SK-N-SH (cell line): ENCODE data around the gene FAM210B. TPM values are rescaled to one million over a fixed set of nuclear protein-coding genes. Genes with fewer than 3 reads are reported as not detected.

Experiments used
- CTCF ChIA-PET: fragments of 300-600, 350-600 bp; formaldehyde crosslinking; extraction: SDS; loops from one replicate; lab custom pipeline; 2021; lab: Yijun Ruan, JAX
- POLR2A ChIA-PET: fragments of 350-600 bp; sonication (Branson Sonifier 250); formaldehyde crosslinking; extraction: SDS; loops from one replicate; lab custom pipeline; 2020; ENCODE audit warnings: antibody characterized with exemption, inconsistent platforms; lab: Yijun Ruan, JAX
- DNase-seq: peaks from one replicate; pipeline ENCODE4 v3.0.0; 2012
- H2AFZ ChIP-seq: fragments of 200-600 bp; sonication (generic); 2 replicates; pipeline ENCODE4 v1.8.1; 2016; ENCODE audit warnings: antibody characterized with exemption, mild to moderate bottlenecking, low read depth
- H3F3A ChIP-seq: fragments of 200-600 bp; sonication (generic); replicated peaks from 2 replicates; pipeline ENCODE3; 2016; ENCODE audit warnings: antibody characterized with exemption, mild to moderate bottlenecking; ENCODE audit not compliant: insufficient read depth
- H3K27ac ChIP-seq, 2 experiments: fragments of 200-500 bp in 1 of 2; fragments of 200-600 bp in 1 of 2; sonication (Bioruptor generic) in 1 of 2; sonication (generic), shearing (Covaris generic) in 1 of 2; 2 replicates each; pipeline versions ENCODE4 v1.5.1 to v1.6.1; 2014 to 2016; ENCODE audit warnings: low read depth in 2 of 2, inconsistent platforms in 1 of 2, low read length in 1 of 2, mild to moderate bottlenecking in 1 of 2, mixed read lengths in 1 of 2
- H3K27me3 ChIP-seq: fragments of 200-600 bp; sonication (generic), shearing (Covaris generic); 2 replicates; pipeline ENCODE4 v1.6.1; 2016; ENCODE audit warnings: mixed run types; ENCODE audit not compliant: insufficient read depth
- H3K36me3 ChIP-seq, 2 experiments: fragments of 200-500 bp in 1 of 2; fragments of 200-600 bp in 1 of 2; sonication (Bioruptor generic) in 1 of 2; sonication (generic) in 1 of 2; replicated peaks in 1 of 2; 2 replicates each; pipeline versions ENCODE3 to v1.5.1; 2014 to 2016; ENCODE audit warnings: low read length in 1 of 2, mild to moderate bottlenecking in 1 of 2; ENCODE audit not compliant: insufficient read depth in 2 of 2, control insufficient read depth in 1 of 2
- H3K4me1 ChIP-seq, 2 experiments: fragments of 200-500 bp in 1 of 2; fragments of 200-600 bp in 1 of 2; sonication (Bioruptor generic) in 1 of 2; sonication (generic), shearing (Covaris generic) in 1 of 2; 2 replicates each; pipeline versions ENCODE4 v1.5.1 to v1.6.1; 2014 to 2016; ENCODE audit warnings: low read depth in 1 of 2, low read length in 1 of 2, mixed run types in 1 of 2; ENCODE audit not compliant: insufficient read depth in 2 of 2, control insufficient read depth in 1 of 2
- H3K4me2 ChIP-seq: fragments of 200-600 bp; sonication (generic), shearing (Covaris generic); 2 replicates; pipeline ENCODE4 v1.6.1; 2017; ENCODE audit warnings: mixed run types
- H3K4me3 ChIP-seq, 2 experiments: fragments of 200-500 bp in 1 of 2; fragments of 200-600 bp in 1 of 2; sonication (Bioruptor generic) in 1 of 2; sonication (generic), shearing (Covaris generic) in 1 of 2; 2 replicates each; pipeline versions ENCODE4 v1.5.1 to v1.8.1; 2014 to 2016; ENCODE audit warnings: low read depth in 2 of 2, inconsistent platforms in 1 of 2, low read length in 1 of 2, mild to moderate bottlenecking in 1 of 2, mixed read lengths in 1 of 2, moderate library complexity in 1 of 2
- H3K79me2 ChIP-seq: fragments of 200-600 bp; sonication (generic); 2 replicates; pipeline ENCODE4 v1.8.1; 2017; ENCODE audit warnings: mild to moderate bottlenecking; ENCODE audit not compliant: insufficient read depth
- H3K9ac ChIP-seq: fragments of 200-600 bp; sonication (generic); 2 replicates; pipeline ENCODE4 v1.6.1; 2017; ENCODE audit warnings: mixed run types
- H3K9me2 ChIP-seq: fragments of 200-600 bp; sonication (generic); 2 replicates; pipeline ENCODE4 v1.6.1; 2017; ENCODE audit warnings: mixed run types
- H3K9me3 ChIP-seq: fragments of 200-600 bp; sonication (generic); 2 replicates; pipeline ENCODE4 v1.6.1; 2017; ENCODE audit warnings: mixed run types, mild to moderate bottlenecking, moderate library complexity
- H4K20me1 ChIP-seq: fragments of 200-600 bp; sonication (generic); 2 replicates; pipeline ENCODE4 v1.6.1; 2017; ENCODE audit warnings: mild to moderate bottlenecking, mixed run types; ENCODE audit not compliant: insufficient read depth
- CHD2 ChIP-seq: fragments of 150-350 bp; IDR thresholded peaks from 2 replicates; pipeline ENCODE4 v1.6.1; 2018; ENCODE audit warnings: low read length; ENCODE audit not compliant: partially characterized antibody
- CTCF ChIP-seq: fragments of 200-600 bp; sonication (generic); IDR thresholded peaks from 2 replicates; pipeline ENCODE4 v1.6.1; 2017; ENCODE audit warnings: antibody characterized with exemption, mild to moderate bottlenecking, moderate library complexity
- ELF1 ChIP-seq: IDR thresholded peaks from 2 replicates; pipeline ENCODE4 v1.4.0; 2012
- EP300 ChIP-seq, 2 experiments: IDR thresholded peaks; 2 replicates each; pipeline versions ENCODE4 v1.4.0 to v1.6.1; 2012; ENCODE audit warnings: borderline replicate concordance in 1 of 2, low read depth in 1 of 2, low read length in 1 of 2
- EZH2phosphoT487 ChIP-seq: fragments of 200-600 bp; sonication (generic); IDR thresholded peaks from 2 replicates; pipeline ENCODE4 v1.6.1; 2017; ENCODE audit warnings: low read depth, mixed run types, mild to moderate bottlenecking, antibody characterized with exemption, moderate library complexity, borderline replicate concordance
- FOXM1 ChIP-seq: IDR thresholded peaks from 2 replicates; pipeline ENCODE4 v1.4.0; 2012; ENCODE audit warnings: low read depth, mild to moderate bottlenecking
- IRF3 ChIP-seq: fragments of 150-350 bp; IDR thresholded peaks from 2 replicates; pipeline ENCODE4 v1.6.1; 2016; ENCODE audit warnings: mild to moderate bottlenecking, low read depth, low read length
- JUND ChIP-seq: IDR thresholded peaks from 2 replicates; pipeline ENCODE4 v1.4.0; 2012
- MXI1 ChIP-seq: IDR thresholded peaks from 2 replicates; pipeline ENCODE4 v1.6.1; 2012; ENCODE audit warnings: mild to moderate bottlenecking, low read depth, low read length, improper control_type of control experiment
- RCOR1 ChIP-seq: fragments of 150-350 bp; IDR thresholded peaks from 2 replicates; pipeline ENCODE4 v1.6.1; 2017; ENCODE audit warnings: antibody characterized with exemption, low read length
- YY1 ChIP-seq: IDR thresholded peaks from 2 replicates; pipeline ENCODE4 v1.4.0; 2012; ENCODE audit warnings: low read depth, mild to moderate bottlenecking
- WGBS: methylation state at CpG from one replicate; pipeline ENCODE4 v1.1.6; 2017; ENCODE audit warnings: low lambda C conversion rate; 5-methylcytosine and 5-hydroxymethylcytosine counted together
- polyA plus RNA-seq, 3 experiments: library from polyadenylated mRNA; depleted of rRNA; stranded (reverse); fragments of >200 nt; gene quantifications; 2 replicates each; pipeline ENCODE4 v1.2.3, GENCODE V29; 2012
- TF ChIP-seq, protein P1 (sequence below): IDR thresholded peaks from 2 replicates; pipeline ENCODE4 v1.6.1; 2012; ENCODE audit warnings: mild to moderate bottlenecking, low read depth, low read length, moderate library complexity

The FAM210B gene
- polyA plus RNA-seq, 1 of the 3 experiments (the other 2 are of a cell fraction): 34.6 TPM

- Histone ChIP-seq H3K4me3 (no peak overlapping the region), H3K27ac (no peak overlapping the region), H3K9me2 (no peaks in the 10 kb centered on the region), H3K9ac (no peak overlapping the region), H3K27me3 (no peaks in the 10 kb centered on the region), H4K20me1 (no peaks in the 10 kb centered on the region), H3K79me2 (peaks cover 97% of the 10 kb centered on the region), H3K4me1 (no peaks in the 10 kb centered on the region; a peak in 2 of 4 replicates), H3F3A (peaks cover 12% of the 10 kb centered on the region), H3K4me2 (no peak overlapping the region), H3K9me3 (no peaks in the 10 kb centered on the region), H2AFZ (no peak overlapping the region), H3K36me3 (peaks cover 35 to 47% of the 10 kb centered on the region in 2 experiments)
- TF ChIP-seq EP300 (IDR thresholded peaks at IDR 0.05; ENCODE audit: borderline replicate concordance in 1 of 2, low read depth in 1 of 2, low read length in 1 of 2): no peak
- 91% methylated on average over 4 of the region's 4 CpGs for WGBS
- no peak for DNase-seq
- ChIA-PET POLR2A (no interaction called here), CTCF (no interaction called here)
Observed at GRCh38 chr20:56382696-56383095, 23.9 kb downstream of the FAM210B start.

DNA sequence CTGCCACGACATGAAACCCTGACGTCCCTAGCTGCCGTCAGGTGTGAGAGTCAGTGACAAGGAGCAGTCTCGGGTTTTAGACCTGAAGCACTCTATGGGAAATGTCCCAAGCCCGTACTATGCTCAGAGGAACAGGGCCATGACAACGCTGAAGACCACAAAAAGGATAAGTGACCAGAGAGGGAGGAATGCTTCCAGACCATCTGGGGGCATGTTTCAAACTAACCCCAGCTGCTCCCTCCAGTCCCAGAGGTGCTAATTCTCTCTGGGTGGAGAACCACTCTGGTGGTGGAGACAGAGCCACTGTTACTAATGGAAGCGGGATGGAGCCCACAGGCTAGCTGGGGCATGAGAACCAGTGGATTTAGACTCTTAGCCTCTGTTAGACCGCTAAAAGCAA, 24.6 kb downstream of the FAM210B start:
- no peak overlapping the region for H3K4me3 ChIP-seq
- no peak overlapping the region for H3K9ac ChIP-seq
- POLR2A ChIA-PET: no interaction called here
- CTCF ChIA-PET: interaction anchor here (1.1 kb wide), 1 partner anchor 10 kb away, joined by 4 read pairs; no protein-coding TSS in a partner anchor
- no peaks in the 10 kb centered on the region; a peak in 2 of 4 replicates for H3K4me1 ChIP-seq
- DNase-seq: no peak
- no peak overlapping the region; the same call in 1 of the 2 replicates for H2AFZ ChIP-seq
- WGBS: 94% methylated on average over 8 of the region's 8 CpGs
- H3F3A ChIP-seq: peaks cover 12% of the 10 kb centered on the region
- no peak for TF ChIP-seq CHD2
- peaks cover 97% of the 10 kb centered on the region for H3K79me2 ChIP-seq
- H3K9me2 ChIP-seq: no peaks in the 10 kb centered on the region
- H4K20me1 ChIP-seq: no peaks in the 10 kb centered on the region
- H3K27ac ChIP-seq: no peak overlapping the region; a peak in 1 of 4 replicates
- H3K4me2 ChIP-seq: no peak overlapping the region
- H3K36me3 ChIP-seq: peaks cover 35 to 48% of the 10 kb centered on the region in 2 experiments
- H3K27me3 ChIP-seq: no peaks in the 10 kb centered on the region
- H3K9me3 ChIP-seq: no peaks in the 10 kb centered on the region

DNA sequence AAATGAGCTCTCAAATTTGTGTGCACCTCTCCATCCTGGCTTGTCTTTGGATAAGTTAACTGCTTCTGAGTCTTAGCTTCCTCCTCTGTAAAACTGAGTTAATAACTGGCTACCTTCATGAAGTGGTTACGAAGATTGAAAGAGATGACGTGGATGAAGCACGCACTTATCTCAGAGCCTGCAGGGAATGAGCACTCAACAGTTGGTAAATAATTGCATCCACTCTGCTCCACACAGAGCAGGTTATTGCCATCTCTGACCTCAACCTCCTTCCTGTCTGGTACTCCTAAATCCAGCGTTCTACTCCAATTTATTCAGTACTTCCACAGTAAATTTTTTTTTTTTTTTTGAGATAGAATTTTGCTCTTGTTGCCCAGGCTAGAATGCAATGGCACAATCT, 26.4 kb downstream of the FAM210B start:
- Histone ChIP-seq H3K27ac (no peak overlapping the region), H4K20me1 (no peaks in the 10 kb centered on the region), H3K27me3 (no peaks in the 10 kb centered on the region), H3K9ac (no peak overlapping the region), H3K4me1 (peaks cover 0 to 5% of the 10 kb centered on the region in 2 experiments; a peak in 2 of 4 replicates), H3K4me3 (no peak overlapping the region), H3K4me2 (no peak overlapping the region), H2AFZ (no peak overlapping the region), H3K79me2 (peaks cover 97% of the 10 kb centered on the region), H3K36me3 (peaks cover 27 to 38% of the 10 kb centered on the region in 2 experiments), H3K9me2 (no peaks in the 10 kb centered on the region), H3K9me3 (no peaks in the 10 kb centered on the region), H3F3A (peaks cover 12% of the 10 kb centered on the region)
- no peak for DNase-seq
- 92% methylated on average over 4 of the region's 4 CpGs for WGBS
- ChIA-PET CTCF (no interaction called here), POLR2A (no interaction called here)
- TF ChIP-seq CTCF (no peak), FOXM1 (no peak), MXI1 (no peak), RCOR1 (no peak), YY1 (no peak), JUND (no peak), ELF1 (no peak), EP300 (IDR thresholded peaks at IDR 0.05; ENCODE audit: borderline replicate concordance in 1 of 2, low read depth in 1 of 2, low read length in 1 of 2) (no peak), IRF3 (no peak), EZH2phosphoT487 (no peak)
- TF ChIP-seq, protein P1, sequence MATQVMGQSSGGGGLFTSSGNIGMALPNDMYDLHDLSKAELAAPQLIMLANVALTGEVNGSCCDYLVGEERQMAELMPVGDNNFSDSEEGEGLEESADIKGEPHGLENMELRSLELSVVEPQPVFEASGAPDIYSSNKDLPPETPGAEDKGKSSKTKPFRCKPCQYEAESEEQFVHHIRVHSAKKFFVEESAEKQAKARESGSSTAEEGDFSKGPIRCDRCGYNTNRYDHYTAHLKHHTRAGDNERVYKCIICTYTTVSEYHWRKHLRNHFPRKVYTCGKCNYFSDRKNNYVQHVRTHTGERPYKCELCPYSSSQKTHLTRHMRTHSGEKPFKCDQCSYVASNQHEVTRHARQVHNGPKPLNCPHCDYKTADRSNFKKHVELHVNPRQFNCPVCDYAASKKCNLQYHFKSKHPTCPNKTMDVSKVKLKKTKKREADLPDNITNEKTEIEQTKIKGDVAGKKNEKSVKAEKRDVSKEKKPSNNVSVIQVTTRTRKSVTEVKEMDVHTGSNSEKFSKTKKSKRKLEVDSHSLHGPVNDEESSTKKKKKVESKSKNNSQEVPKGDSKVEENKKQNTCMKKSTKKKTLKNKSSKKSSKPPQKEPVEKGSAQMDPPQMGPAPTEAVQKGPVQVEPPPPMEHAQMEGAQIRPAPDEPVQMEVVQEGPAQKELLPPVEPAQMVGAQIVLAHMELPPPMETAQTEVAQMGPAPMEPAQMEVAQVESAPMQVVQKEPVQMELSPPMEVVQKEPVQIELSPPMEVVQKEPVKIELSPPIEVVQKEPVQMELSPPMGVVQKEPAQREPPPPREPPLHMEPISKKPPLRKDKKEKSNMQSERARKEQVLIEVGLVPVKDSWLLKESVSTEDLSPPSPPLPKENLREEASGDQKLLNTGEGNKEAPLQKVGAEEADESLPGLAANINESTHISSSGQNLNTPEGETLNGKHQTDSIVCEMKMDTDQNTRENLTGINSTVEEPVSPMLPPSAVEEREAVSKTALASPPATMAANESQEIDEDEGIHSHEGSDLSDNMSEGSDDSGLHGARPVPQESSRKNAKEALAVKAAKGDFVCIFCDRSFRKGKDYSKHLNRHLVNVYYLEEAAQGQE: no peak
